Measurements from ENCODE around the gene TAB2.

TAB2 gene

GRCh38 chr6:149454346-149454848 is 136.9 kb downstream of the TAB2 start:
- no peak for TF ChIP-seq CTCF (IDR thresholded peaks at IDR 0.05; ENCODE audit: insufficient read depth, low read depth, low read length, missing control alignments)
- DNase-seq (ENCODE audit: low read depth): peak; percentile 41
- H3K4me3 ChIP-seq (ENCODE audit: low read length): no peak overlapping the region

- H3K4me3 ChIP-seq (ENCODE audit: low read length): no peak overlapping the region
- DNase-seq (ENCODE audit: low read depth): no peak
- TF ChIP-seq CTCF (IDR thresholded peaks at IDR 0.05; ENCODE audit: insufficient read depth, low read depth, low read length, missing control alignments): no peak
These were observed 137.7 kb downstream of the TAB2 start for GRCh38 chr6:149455031-149455732.

- TF ChIP-seq CTCF (IDR thresholded peaks at IDR 0.05; ENCODE audit: insufficient read depth, low read depth, low read length, missing control alignments): no peak
- H3K4me3 ChIP-seq (ENCODE audit: low read length): no peak overlapping the region
- no peak for DNase-seq (ENCODE audit: low read depth)
These were observed 139.0 kb downstream of the TAB2 start for GRCh38 chr6:149456311-149457021.

- no peak for DNase-seq (ENCODE audit: low read depth)
- TF ChIP-seq CTCF (IDR thresholded peaks at IDR 0.05; ENCODE audit: insufficient read depth, low read depth, low read length, missing control alignments): no peak
- no peak overlapping the region for H3K4me3 ChIP-seq (ENCODE audit: low read length)
These were observed 139.9 kb downstream of the TAB2 start for GRCh38 chr6:149457316-149457884.

GRCh38 chr6:149458196-149458595 is 140.7 kb downstream of the TAB2 start:
- H3K4me3 ChIP-seq (ENCODE audit: low read length): no peak overlapping the region
- no peak for TF ChIP-seq CTCF (IDR thresholded peaks at IDR 0.05; ENCODE audit: insufficient read depth, low read depth, low read length, missing control alignments)
- no peak for DNase-seq (ENCODE audit: low read depth)

- H3K4me3 ChIP-seq (ENCODE audit: low read length): no peak overlapping the region
- TF ChIP-seq CTCF (IDR thresholded peaks at IDR 0.05; ENCODE audit: insufficient read depth, low read depth, low read length, missing control alignments): no peak
- DNase-seq (ENCODE audit: low read depth): no peak
These were observed 141.3 kb downstream of the TAB2 start for GRCh38 chr6:149458806-149459205.

All from epithelial cell of esophagus (primary cell).